IPS-15b (cell line): ENCODE data around the gene TMEM119.

ENCODE experiments used
- H3K27me3 ChIP-seq: one replicate; pipeline ENCODE4 v1.6.1; 2013; ENCODE audit warnings: low read length; ENCODE audit not compliant: control insufficient read depth, insufficient read depth
- H3K36me3 ChIP-seq: one replicate; pipeline ENCODE4 v1.6.1; 2013; ENCODE audit warnings: low read length; ENCODE audit not compliant: control insufficient read depth, insufficient read depth
- H3K4me1 ChIP-seq: one replicate; pipeline ENCODE4 v1.6.1; 2013; ENCODE audit warnings: mild to moderate bottlenecking, low read length; ENCODE audit not compliant: control insufficient read depth, insufficient read depth
- H3K4me3 ChIP-seq: one replicate; pipeline ENCODE4 v1.5.1; 2013; ENCODE audit warnings: low read depth, low read length
- H3K9ac ChIP-seq: one replicate; pipeline ENCODE4 v1.6.1; 2013; ENCODE audit warnings: low read depth, mild to moderate bottlenecking, low read length
- H3K9me3 ChIP-seq: one replicate; pipeline ENCODE4 v1.6.1; 2013; ENCODE audit warnings: mild to moderate bottlenecking, low read length; ENCODE audit not compliant: control insufficient read depth, insufficient read depth

Gene TMEM119

DNA sequence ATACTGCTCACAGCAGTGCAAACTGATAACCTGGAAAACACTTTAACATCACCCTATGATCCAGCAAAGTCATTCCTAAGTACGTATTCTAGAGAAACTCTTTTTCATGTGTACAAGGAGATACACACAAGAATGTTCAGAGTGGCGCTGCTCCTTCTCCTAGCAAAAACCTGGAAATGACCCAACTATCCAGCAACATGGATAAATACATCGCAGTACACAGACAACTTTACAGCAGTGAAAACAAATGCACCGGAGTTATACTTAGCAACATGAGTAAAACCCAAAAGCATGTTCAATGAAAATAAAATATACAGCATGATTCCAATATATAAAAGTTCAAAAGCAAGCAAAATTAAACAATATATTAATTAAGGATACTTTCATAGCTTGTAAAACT, 55.6 kb downstream of the TMEM119 start:
- peaks cover 33% of the 10 kb centered on the region for H3K36me3 ChIP-seq
- no peak overlapping the region for H3K4me3 ChIP-seq
- H3K4me1 ChIP-seq = no peaks in the 10 kb centered on the region
- H3K27me3 ChIP-seq = no peaks in the 10 kb centered on the region
- no peak overlapping the region for H3K9ac ChIP-seq
- H3K9me3 ChIP-seq = no peaks in the 10 kb centered on the region
